Measurements from ENCODE around the gene RAMP1.

- no peak for TF ChIP-seq MXI1 (IDR thresholded peaks at IDR 0.05; ENCODE audit: borderline replicate concordance, low read depth, low read length)
- no peak for TF ChIP-seq RAD21 (IDR thresholded peaks at IDR 0.05; ENCODE audit: low read length)
- TF ChIP-seq POLR2A (IDR thresholded peaks at IDR 0.05; ENCODE audit: low read depth, low read length) = no peak
- no peak for TF ChIP-seq RFX5 (IDR thresholded peaks at IDR 0.05; ENCODE audit: low read depth, low read length)
- TF ChIP-seq CTCF (conservative IDR thresholded peaks at IDR 0.05; ENCODE audit: low read depth, low read length) = no peak
- no peak for TF ChIP-seq SMC3 (IDR thresholded peaks at IDR 0.05; ENCODE audit: low read depth, low read length)
- TF ChIP-seq CEBPB (IDR thresholded peaks at IDR 0.05; ENCODE audit: low read depth, low read length) = no peak
- TF ChIP-seq CHD1 (IDR thresholded peaks at IDR 0.05; ENCODE audit: low read depth, low read length) = no peak
Observed at GRCh38 chr2:237892984-237893595, 33.7 kb downstream of the RAMP1 start.
